Measurements from ENCODE around the gene ACSS3.
"Not testable (repeated sequence)": the region's sequence is repeated elsewhere in the genome, so short reads cannot be mapped to it uniquely, and the experiment has no call there.

Gene ACSS3

DNA sequence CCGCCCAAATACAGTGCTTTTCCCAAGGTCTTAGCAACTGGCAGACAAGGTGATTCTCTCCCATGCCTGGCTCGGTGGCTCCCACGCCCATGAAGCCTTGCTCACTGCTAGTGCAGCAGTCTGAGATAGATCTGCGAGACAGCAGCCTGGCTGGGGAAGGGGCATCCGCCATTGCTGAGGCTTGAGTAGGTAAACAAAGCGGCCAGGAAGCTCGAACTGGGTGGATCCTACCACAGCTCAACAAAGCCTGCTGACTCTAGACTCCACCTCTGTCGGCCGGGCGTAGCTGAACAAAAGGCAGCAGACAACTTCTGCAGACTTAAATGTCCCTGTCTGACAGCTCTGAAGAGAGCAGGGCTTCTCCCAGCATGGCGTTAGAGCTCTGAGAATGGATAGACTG, 12.9 kb upstream of the ACSS3 start:
- H3K36me3 ChIP-seq (ENCODE audit: control insufficient read depth in 1 of 2, insufficient read depth in 2 of 2, low read depth in 1 of 2, low read length in 2 of 2); H3K4me1 ChIP-seq (ENCODE audit: control insufficient read depth, insufficient read depth, low read depth, low read length): not testable (repeated sequence)
- 84% methylated on average over 11 of the region's 11 CpGs for WGBS

GRCh38 chr12:81070846-81071245, 7.0 kb upstream of the ACSS3 start:
- H2BK15ac ChIP-seq (ENCODE audit: low read depth, poor library complexity, severe bottlenecking), result no peak overlapping the region
- no peak overlapping the region for H2AK5ac ChIP-seq (ENCODE audit: low read length, severe bottlenecking)
- H3K9ac ChIP-seq (ENCODE audit: low read length), result no peak overlapping the region
- no peaks in the 10 kb centered on the region for H3K79me1 ChIP-seq (replicated peaks; ENCODE audit: low read length, poor library complexity, severe bottlenecking)
- no peak overlapping the region for H2AFZ ChIP-seq (ENCODE audit: low read depth, low read length)
- H2BK5ac ChIP-seq (ENCODE audit: low read depth, low read length, poor library complexity, severe bottlenecking), result no peak overlapping the region
- no peaks in the 10 kb centered on the region for H3K36me3 ChIP-seq (ENCODE audit: control insufficient read depth in 1 of 2, insufficient read depth in 2 of 2, low read depth in 1 of 2, low read length in 2 of 2)
- H2BK120ac ChIP-seq (ENCODE audit: low read depth, low read length), result no peak overlapping the region
- H3K27ac ChIP-seq (ENCODE audit: low read length, poor library complexity, severe bottlenecking), result no peak overlapping the region
- no peak overlapping the region for H3K18ac ChIP-seq (ENCODE audit: low read depth in 1 of 2, low read length in 2 of 2)
- H4K91ac ChIP-seq (ENCODE audit: low read length), result no peak overlapping the region
- no peak overlapping the region for H3K14ac ChIP-seq (ENCODE audit: low read length in 2 of 2)
- no peak for DNase-seq
- no peak overlapping the region for H2BK12ac ChIP-seq (ENCODE audit: low read length in 2 of 2)
- no peaks in the 10 kb centered on the region for H3K27me3 ChIP-seq (ENCODE audit: control insufficient read depth in 1 of 2, insufficient read depth in 1 of 2, low read length in 2 of 2)
- no peak overlapping the region for H3K4me3 ChIP-seq (ENCODE audit: insufficient read depth in 1 of 2, low read depth in 1 of 2, low read length in 2 of 2)
- no peak overlapping the region for H3K4ac ChIP-seq (ENCODE audit: low read depth in 1 of 2, low read length in 2 of 2)
- H4K8ac ChIP-seq (ENCODE audit: low read length), result no peak overlapping the region
- no peaks in the 10 kb centered on the region for H3K4me1 ChIP-seq (ENCODE audit: control insufficient read depth, insufficient read depth, low read depth, low read length)
- no peaks in the 10 kb centered on the region for H3K9me3 ChIP-seq (ENCODE audit: control insufficient read depth, low read length)
- no peak overlapping the region for H3K4me2 ChIP-seq (ENCODE audit: low read length, poor library complexity, severe bottlenecking)
- H3K23ac ChIP-seq (ENCODE audit: low read length in 2 of 2), result no peak overlapping the region

More for the DNA sequence above, 12.9 kb upstream of the ACSS3 start:
- not testable (repeated sequence) for H3K4ac ChIP-seq (ENCODE audit: low read depth in 1 of 2, low read length in 2 of 2); H3K18ac ChIP-seq (ENCODE audit: low read depth in 1 of 2, low read length in 2 of 2); H2BK15ac ChIP-seq (ENCODE audit: low read depth, poor library complexity, severe bottlenecking); H2BK120ac ChIP-seq (ENCODE audit: low read depth, low read length); H4K91ac ChIP-seq (ENCODE audit: low read length); H4K8ac ChIP-seq (ENCODE audit: low read length); H3K4me3 ChIP-seq (ENCODE audit: insufficient read depth in 1 of 2, low read depth in 1 of 2, low read length in 2 of 2); H3K9ac ChIP-seq (ENCODE audit: low read length); H3K27ac ChIP-seq (ENCODE audit: low read length, poor library complexity, severe bottlenecking); H2BK5ac ChIP-seq (ENCODE audit: low read depth, low read length, poor library complexity, severe bottlenecking); H3K9me3 ChIP-seq (ENCODE audit: control insufficient read depth, low read length); H2BK12ac ChIP-seq (ENCODE audit: low read length in 2 of 2); H2AFZ ChIP-seq (ENCODE audit: low read depth, low read length); H3K23ac ChIP-seq (ENCODE audit: low read length in 2 of 2); H2AK5ac ChIP-seq (ENCODE audit: low read length, severe bottlenecking); H3K79me1 ChIP-seq (replicated peaks; ENCODE audit: low read length, poor library complexity, severe bottlenecking); H3K27me3 ChIP-seq (ENCODE audit: control insufficient read depth in 1 of 2, insufficient read depth in 1 of 2, low read length in 2 of 2); H3K14ac ChIP-seq (ENCODE audit: low read length in 2 of 2); DNase-seq; H3K4me2 ChIP-seq (ENCODE audit: low read length, poor library complexity, severe bottlenecking)

- Histone ChIP-seq H3K18ac (ENCODE audit: low read depth in 1 of 2, low read length in 2 of 2) (no peak overlapping the region), H2BK12ac (ENCODE audit: low read length in 2 of 2) (no peak overlapping the region), H4K8ac (ENCODE audit: low read length) (no peak overlapping the region), H3K4me1 (ENCODE audit: control insufficient read depth, insufficient read depth, low read depth, low read length) (peaks cover 7% of the 10 kb centered on the region), H3K9ac (ENCODE audit: low read length) (no peak overlapping the region), H2AFZ (ENCODE audit: low read depth, low read length) (no peak overlapping the region), H3K27me3 (ENCODE audit: control insufficient read depth in 1 of 2, insufficient read depth in 1 of 2, low read length in 2 of 2) (no peaks in the 10 kb centered on the region), H3K36me3 (ENCODE audit: control insufficient read depth in 1 of 2, insufficient read depth in 2 of 2, low read depth in 1 of 2, low read length in 2 of 2) (no peaks in the 10 kb centered on the region), H3K4me2 (ENCODE audit: low read length, poor library complexity, severe bottlenecking) (no peak overlapping the region), H3K9me3 (ENCODE audit: control insufficient read depth, low read length) (no peaks in the 10 kb centered on the region), H3K4ac (ENCODE audit: low read depth in 1 of 2, low read length in 2 of 2) (no peak overlapping the region), H3K4me3 (ENCODE audit: insufficient read depth in 1 of 2, low read depth in 1 of 2, low read length in 2 of 2) (no peak overlapping the region), H3K27ac (ENCODE audit: low read length, poor library complexity, severe bottlenecking) (no peak overlapping the region), H2BK5ac (ENCODE audit: low read depth, low read length, poor library complexity, severe bottlenecking) (no peak overlapping the region), H2AK5ac (ENCODE audit: low read length, severe bottlenecking) (no peak overlapping the region), H3K14ac (ENCODE audit: low read length in 2 of 2) (peak overlapping the region in 1 of 2 experiments; percentile 55), H3K23ac (ENCODE audit: low read length in 2 of 2) (no peak overlapping the region), H3K79me1 (replicated peaks; ENCODE audit: low read length, poor library complexity, severe bottlenecking) (peaks cover 6% of the 10 kb centered on the region), H2BK15ac (ENCODE audit: low read depth, poor library complexity, severe bottlenecking) (no peak overlapping the region), H4K91ac (ENCODE audit: low read length) (no peak overlapping the region), H2BK120ac (ENCODE audit: low read depth, low read length) (no peak overlapping the region)
- DNase-seq, result no peak
- 81% methylated on average over 3 of the region's 3 CpGs for WGBS
Measured at GRCh38 chr12:81075539-81075938, 2.3 kb upstream of the ACSS3 start.

DNA sequence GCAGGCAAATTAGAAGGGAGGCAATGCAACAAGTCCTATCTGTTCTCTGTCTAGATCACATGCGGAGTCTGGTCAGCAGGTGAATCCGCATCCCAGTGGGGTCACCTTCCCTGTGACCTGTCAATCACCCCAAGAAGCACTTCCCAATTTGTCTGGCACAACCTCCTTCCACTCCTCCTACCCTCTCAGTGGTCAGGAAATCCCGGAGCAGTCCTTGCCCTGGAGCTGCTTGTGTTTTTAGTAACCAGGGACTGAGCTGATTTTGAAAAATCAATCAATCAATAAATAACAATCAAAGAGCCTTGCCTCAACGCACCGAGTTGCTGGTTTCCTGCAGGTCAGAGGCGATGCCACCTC, 572 bp upstream of the ACSS3 start:
- Histone ChIP-seq H2AK5ac (ENCODE audit: low read length, severe bottlenecking) (no peak overlapping the region), H3K18ac (ENCODE audit: low read depth in 1 of 2, low read length in 2 of 2) (peak overlapping the region in 1 of 2 experiments; percentile 87), H3K14ac (ENCODE audit: low read length in 2 of 2) (no peak overlapping the region), H3K27ac (ENCODE audit: low read length, poor library complexity, severe bottlenecking) (no peak overlapping the region), H2AFZ (ENCODE audit: low read depth, low read length) (peak overlapping the region; percentile 75), H2BK120ac (ENCODE audit: low read depth, low read length) (no peak overlapping the region), H4K91ac (ENCODE audit: low read length) (no peak overlapping the region), H2BK15ac (ENCODE audit: low read depth, poor library complexity, severe bottlenecking) (no peak overlapping the region), H3K27me3 (ENCODE audit: control insufficient read depth in 1 of 2, insufficient read depth in 1 of 2, low read length in 2 of 2) (no peaks in the 10 kb centered on the region), H4K8ac (ENCODE audit: low read length) (peak overlapping the region; percentile 91), H2BK12ac (ENCODE audit: low read length in 2 of 2) (no peak overlapping the region), H3K79me1 (replicated peaks; ENCODE audit: low read length, poor library complexity, severe bottlenecking) (peaks cover 9% of the 10 kb centered on the region), H3K9ac (ENCODE audit: low read length) (peak overlapping the region; percentile 90), H3K4ac (ENCODE audit: low read depth in 1 of 2, low read length in 2 of 2) (no peak overlapping the region), H2BK5ac (ENCODE audit: low read depth, low read length, poor library complexity, severe bottlenecking) (no peak overlapping the region), H3K9me3 (ENCODE audit: control insufficient read depth, low read length) (no peaks in the 10 kb centered on the region), H3K4me2 (ENCODE audit: low read length, poor library complexity, severe bottlenecking) (peak overlapping the region; percentile 82), H3K36me3 (ENCODE audit: control insufficient read depth in 1 of 2, insufficient read depth in 2 of 2, low read depth in 1 of 2, low read length in 2 of 2) (no peaks in the 10 kb centered on the region), H3K4me1 (ENCODE audit: control insufficient read depth, insufficient read depth, low read depth, low read length) (peaks cover 7% of the 10 kb centered on the region), H3K4me3 (ENCODE audit: insufficient read depth in 1 of 2, low read depth in 1 of 2, low read length in 2 of 2) (peak overlapping the region; percentile 87 to 88), H3K23ac (ENCODE audit: low read length in 2 of 2) (no peak overlapping the region)
- peak; percentile 24 for DNase-seq
- WGBS, result 23% methylated on average over 4 of the region's 6 CpGs
